Activated naive CD4-positive, alpha-beta T cell treated with Interleukin-2 at 50 U/mL for 16 hours (primary cell): ENCODE results near the gene CEMIP2.

Source experiments
- DNase-seq: peaks from one replicate; pipeline ENCODE4 v3.0.0-alpha.2; 2020

CEMIP2 gene

GRCh38 chr9:71772726-71773125, 4.4 kb upstream of the CEMIP2 start:
- no peak for DNase-seq

- no peak for DNase-seq
Measured at GRCh38 chr9:71770170-71770569, 1.9 kb upstream of the CEMIP2 start.

GRCh38 chr9:71769175-71770161, 1.2 kb upstream of the CEMIP2 start:
- peak; percentile 67 for DNase-seq

- peak; percentile 25 for DNase-seq
Measured at GRCh38 chr9:71767776-71768321, 464 bp downstream of the CEMIP2 start.

- no peak for DNase-seq
Measured at GRCh38 chr9:71767163-71767775, 1.0 kb downstream of the CEMIP2 start.

GRCh38 chr9:71766663-71767062, 1.6 kb downstream of the CEMIP2 start:
- peak; percentile 30 for DNase-seq

DNA sequence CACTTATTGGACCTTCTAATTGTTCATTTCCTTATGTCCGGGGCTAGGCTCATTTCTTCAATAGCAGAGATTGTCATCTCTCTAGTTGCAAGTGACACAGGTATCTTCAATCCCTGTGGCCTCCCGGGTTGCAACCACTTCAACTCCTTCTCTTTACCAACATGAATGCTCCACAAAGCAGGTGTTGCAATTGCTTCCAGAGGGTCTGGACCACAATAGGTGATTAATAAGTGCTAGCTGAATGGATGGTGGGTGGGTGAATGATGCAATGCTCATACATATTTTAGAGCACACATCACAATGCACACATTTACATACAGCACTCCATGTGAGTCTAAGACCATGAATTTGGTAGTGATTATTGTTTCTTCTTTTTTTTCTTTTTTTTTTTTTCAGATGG, 2.6 kb downstream of the CEMIP2 start:
- peak; percentile 27 for DNase-seq

DNA sequence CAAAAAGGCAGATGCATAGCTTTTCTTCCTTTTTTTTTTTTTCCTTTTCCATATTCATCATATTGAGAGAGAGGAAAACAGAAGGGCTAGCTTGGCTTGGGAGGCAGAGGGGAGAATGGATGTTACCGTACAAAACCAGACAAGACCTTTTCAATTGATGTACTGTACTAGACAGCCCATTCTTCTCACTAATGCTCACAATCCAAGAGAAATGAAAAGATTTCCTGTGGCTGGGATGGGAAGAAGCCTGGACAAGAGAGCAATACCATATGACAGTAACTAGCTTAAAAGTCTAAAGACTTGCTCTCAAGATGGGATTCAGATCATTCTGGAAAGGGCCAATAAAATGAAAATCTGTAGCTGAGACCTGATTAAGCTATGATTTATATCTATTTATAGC, 3.4 kb downstream of the CEMIP2 start:
- DNase-seq: no peak

DNA sequence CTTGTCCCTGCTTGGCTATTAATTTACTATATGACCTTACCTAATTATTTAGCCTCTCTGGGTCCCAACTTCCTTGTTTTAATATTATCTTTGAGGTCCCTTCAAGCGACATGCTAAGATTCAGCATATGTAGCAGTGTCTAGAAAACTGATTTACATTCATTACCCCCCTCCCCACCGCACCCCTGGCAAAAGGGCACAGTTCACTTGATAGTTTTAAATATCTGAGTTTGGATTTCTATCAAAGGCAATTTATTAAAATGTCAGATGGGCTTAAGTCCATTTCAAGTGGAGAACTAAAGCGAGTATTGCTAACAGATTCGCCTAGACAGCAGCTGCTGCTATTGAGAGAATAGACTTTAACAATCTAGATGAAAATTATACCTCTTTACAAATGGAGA, 3.9 kb downstream of the CEMIP2 start:
- no peak for DNase-seq

DNA sequence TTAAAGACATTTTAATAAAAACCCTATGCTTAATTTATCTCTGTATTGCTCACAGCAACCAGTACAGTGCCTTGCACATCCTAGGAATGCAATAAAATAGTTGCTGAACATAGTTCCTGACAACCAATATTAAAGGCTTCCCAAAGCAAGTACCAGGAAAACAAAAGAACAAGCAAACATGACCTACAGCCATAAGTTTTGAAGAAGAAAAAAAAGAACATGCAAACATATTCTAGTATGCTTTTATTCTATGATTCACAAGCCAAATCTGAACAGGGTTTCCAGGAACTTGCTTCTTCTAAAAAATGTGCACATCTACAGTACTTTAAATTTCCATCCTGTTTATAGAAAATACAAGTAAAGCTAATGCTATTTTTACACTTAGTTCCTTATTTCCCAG, 4.5 kb downstream of the CEMIP2 start:
- no peak for DNase-seq

GRCh38 chr9:71762900-71763653, 5.2 kb downstream of the CEMIP2 start:
- no peak for DNase-seq

- DNase-seq: no peak
Measured at GRCh38 chr9:71761938-71762353, 6.4 kb downstream of the CEMIP2 start.

DNA sequence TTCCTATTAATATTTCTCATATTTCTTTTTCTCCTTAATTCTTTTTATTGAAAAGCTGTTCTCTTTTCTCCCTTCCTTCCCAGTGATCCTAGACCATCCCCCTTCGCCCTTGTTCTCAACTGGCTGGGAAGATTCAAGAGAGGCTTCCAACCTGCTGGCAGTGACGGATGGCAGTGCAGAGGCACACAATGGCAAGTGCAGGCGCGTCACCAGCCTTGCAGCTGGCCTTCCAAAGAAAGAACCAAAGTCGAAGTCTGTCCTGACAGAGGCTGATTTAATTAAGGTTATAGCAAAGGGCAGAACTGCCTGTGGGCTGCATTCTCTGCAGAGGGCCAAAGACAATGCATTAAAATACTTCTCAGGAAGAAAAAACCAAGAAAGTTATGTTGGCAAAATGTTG, 7.4 kb downstream of the CEMIP2 start:
- no peak for DNase-seq

GRCh38 chr9:71758785-71759184, 9.5 kb downstream of the CEMIP2 start:
- no peak for DNase-seq

GRCh38 chr9:71758277-71758676, 10.0 kb downstream of the CEMIP2 start:
- DNase-seq: no peak

GRCh38 chr9:71756753-71757152, 11.6 kb downstream of the CEMIP2 start:
- no peak for DNase-seq

DNA sequence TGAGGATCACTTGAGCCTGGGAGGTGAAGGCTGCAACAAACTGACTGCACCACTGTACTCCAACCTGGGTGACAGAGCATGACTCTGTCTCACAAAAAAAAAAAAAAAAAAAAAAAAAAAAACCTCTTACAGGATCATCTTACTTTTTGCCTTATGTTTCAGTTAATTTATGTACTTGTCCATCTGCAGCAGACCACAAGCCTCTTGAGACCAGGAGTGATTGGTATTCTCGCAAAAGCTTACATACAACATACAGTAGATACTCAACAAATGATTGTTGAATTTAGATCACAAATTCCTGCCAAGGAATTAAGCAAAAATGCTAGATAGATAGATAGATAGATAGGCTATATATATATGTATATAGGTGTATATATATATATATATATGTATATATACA, 12.4 kb downstream of the CEMIP2 start:
- no peak for DNase-seq

DNA sequence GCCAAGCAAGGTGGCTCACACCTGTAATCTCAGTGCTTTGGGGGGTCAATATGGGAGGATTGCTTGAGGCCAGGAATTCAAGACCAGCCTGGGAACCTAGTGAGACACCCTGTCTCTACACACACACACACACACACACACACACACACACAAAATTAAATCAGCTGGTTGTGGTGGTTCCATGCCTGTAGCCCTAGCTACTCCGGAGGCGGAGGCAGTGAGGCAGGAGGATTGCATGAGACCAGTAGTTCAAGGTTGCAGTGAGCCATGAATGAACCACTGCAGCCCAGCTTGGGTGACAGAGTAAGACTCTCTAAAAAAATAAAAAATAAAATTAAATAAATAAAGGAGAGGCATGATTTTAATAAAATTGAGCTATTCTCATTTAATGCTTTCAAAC, 13.1 kb downstream of the CEMIP2 start:
- no peak for DNase-seq

DNA sequence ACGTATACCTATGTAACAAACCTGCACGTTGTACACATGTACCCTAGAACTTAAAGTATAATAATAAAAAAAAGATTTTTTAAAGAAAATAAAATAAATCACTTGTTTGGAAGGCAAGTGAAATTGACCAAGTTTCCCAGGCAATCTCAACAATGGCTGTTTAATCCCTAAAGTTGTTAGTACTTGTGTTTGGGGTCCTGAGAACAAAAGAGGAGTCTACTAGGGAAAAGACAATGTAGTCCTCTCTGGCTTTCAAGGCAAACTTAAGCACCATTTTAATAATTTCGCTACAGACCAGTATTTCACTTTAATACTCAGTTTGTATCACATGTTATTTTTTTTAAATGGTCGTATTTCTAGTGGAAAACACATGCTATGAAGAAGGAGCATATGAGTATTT, 14.2 kb downstream of the CEMIP2 start:
- no peak for DNase-seq

- DNase-seq: no peak
Measured at GRCh38 chr9:71752928-71753327, 15.4 kb downstream of the CEMIP2 start.

- DNase-seq: no peak
Measured at GRCh38 chr9:71752352-71752751, 16.0 kb downstream of the CEMIP2 start.

DNA sequence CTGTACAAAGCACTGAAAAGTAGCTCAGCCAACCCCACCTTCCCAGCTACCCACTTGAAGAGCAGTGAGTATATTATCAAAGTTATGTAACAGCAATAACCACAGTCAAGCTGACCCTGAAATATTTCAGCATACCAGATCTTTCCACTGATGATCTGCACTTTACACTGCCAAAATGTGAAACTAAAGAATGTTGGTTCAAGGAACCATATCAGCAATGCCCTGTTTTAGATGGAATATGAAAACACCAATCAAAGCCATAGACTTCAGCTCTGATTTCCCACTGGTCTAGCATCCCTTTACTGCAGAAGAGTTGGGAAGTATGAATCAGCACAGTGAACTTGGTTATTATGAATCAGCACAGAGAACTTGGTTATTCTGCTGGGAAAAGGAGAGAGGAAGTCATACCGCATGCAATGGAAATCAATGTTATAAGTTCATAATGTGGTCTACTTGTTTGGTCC, 20.0 kb downstream of the CEMIP2 start:
- no peak for DNase-seq

DNA sequence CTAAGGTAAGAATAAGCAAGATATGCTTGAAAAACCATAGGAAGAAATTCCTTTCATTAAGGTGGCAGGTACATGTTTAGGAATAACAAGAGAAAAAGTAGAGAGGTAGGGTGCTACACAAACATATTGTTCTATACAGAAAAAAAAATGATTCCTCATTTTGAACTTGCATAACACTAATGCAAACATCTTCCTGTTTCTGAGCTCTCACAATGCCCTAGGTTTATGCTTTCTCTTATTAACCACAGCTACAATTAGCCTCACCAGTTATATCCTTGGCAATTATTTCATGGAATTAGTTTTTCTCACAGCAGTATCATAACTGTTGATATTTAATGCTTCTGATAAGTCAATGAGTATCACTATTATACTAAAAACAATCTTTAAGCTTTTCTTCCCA, 20.7 kb downstream of the CEMIP2 start:
- no peak for DNase-seq
